H1 (cell line): ENCODE results near the gene KCNQ1.

Experiments
- BCL11A ChIP-seq, 2 experiments: IDR thresholded peaks; one replicate each; pipeline ENCODE4 v1.6.1; 2011; ENCODE audit warnings: low read depth in 2 of 2, low read length in 2 of 2, mild to moderate bottlenecking in 2 of 2
- EP300 ChIP-seq, 2 experiments: IDR thresholded peaks; 1 replicate in 1 of 2; 2 replicates in 1 of 2; pipeline ENCODE4 v1.6.1; 2011 to 2012; ENCODE audit warnings: low read depth in 2 of 2, low read length in 2 of 2, mild to moderate bottlenecking in 2 of 2, borderline replicate concordance in 1 of 2, inconsistent platforms in 1 of 2, moderate library complexity in 1 of 2
- RBBP5 ChIP-seq: IDR thresholded peaks from 2 replicates; pipeline ENCODE4 v1.7.1; 2012; ENCODE audit warnings: low read depth, mild to moderate bottlenecking, inconsistent platforms, low read length, moderate library complexity, borderline replicate concordance
- TAF1 ChIP-seq: IDR thresholded peaks from 2 replicates; pipeline ENCODE4 v1.6.1; 2011; ENCODE audit warnings: mild to moderate bottlenecking, low read depth, low read length
- TF ChIP-seq, protein P1 (sequence below), 3 experiments: IDR thresholded peaks; 1 replicate in 2 of 3; 2 replicates in 1 of 3; pipeline versions ENCODE4 v1.5.1 to v1.6.1; 2011; ENCODE audit warnings: low read length in 3 of 3, mild to moderate bottlenecking in 3 of 3, inconsistent platforms in 2 of 3, low read depth in 1 of 3, moderate library complexity in 1 of 3; ENCODE audit not compliant: insufficient read depth in 1 of 3; ENCODE audit errors: control extremely low read depth in 1 of 3

DNA sequence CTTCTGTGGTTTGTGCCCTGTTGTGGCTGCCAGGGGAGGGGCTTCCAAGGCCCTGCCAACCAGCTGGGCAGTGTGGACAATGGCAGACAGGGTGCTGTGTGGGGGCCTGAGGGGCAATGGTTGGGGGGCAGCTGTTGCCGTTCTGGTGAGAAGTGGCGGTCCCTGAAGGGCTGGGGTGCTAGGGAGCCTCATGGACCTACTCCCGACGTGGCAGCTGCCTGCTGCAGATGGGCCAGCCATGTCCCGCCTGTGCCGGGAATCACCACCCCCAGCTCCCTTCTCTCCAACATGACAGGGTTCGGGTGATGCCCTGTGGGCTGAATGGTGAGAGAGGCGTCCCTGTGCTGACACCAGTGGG, 74.2 kb downstream of the KCNQ1 start:
- TF ChIP-seq, protein P1, sequence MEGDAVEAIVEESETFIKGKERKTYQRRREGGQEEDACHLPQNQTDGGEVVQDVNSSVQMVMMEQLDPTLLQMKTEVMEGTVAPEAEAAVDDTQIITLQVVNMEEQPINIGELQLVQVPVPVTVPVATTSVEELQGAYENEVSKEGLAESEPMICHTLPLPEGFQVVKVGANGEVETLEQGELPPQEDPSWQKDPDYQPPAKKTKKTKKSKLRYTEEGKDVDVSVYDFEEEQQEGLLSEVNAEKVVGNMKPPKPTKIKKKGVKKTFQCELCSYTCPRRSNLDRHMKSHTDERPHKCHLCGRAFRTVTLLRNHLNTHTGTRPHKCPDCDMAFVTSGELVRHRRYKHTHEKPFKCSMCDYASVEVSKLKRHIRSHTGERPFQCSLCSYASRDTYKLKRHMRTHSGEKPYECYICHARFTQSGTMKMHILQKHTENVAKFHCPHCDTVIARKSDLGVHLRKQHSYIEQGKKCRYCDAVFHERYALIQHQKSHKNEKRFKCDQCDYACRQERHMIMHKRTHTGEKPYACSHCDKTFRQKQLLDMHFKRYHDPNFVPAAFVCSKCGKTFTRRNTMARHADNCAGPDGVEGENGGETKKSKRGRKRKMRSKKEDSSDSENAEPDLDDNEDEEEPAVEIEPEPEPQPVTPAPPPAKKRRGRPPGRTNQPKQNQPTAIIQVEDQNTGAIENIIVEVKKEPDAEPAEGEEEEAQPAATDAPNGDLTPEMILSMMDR (IDR thresholded peaks at IDR 0.05; ENCODE audit: control extremely low read depth in 1 of 3, insufficient read depth in 1 of 3, low read depth in 1 of 3, low read length in 3 of 3), result no peak
- no peak for TF ChIP-seq TAF1
- no peak for TF ChIP-seq EP300 (IDR thresholded peaks at IDR 0.05; ENCODE audit: borderline replicate concordance in 1 of 2, low read depth in 2 of 2, low read length in 2 of 2)
- no peak for TF ChIP-seq BCL11A (IDR thresholded peaks at IDR 0.05; ENCODE audit: low read depth in 2 of 2, low read length in 2 of 2)
- no peak for TF ChIP-seq RBBP5
